Vagina (tissue), 2 donors: ENCODE measurements around the gene ETS1.

Experiments
- POLR2A ChIP-seq, 2 donors: fragments of 450-650 bp; IDR thresholded peaks; one replicate each; pipeline ENCODE4 v1.6.1; 2017; ENCODE audit warnings: antibody characterized with exemption in 2 of 2, mild to moderate bottlenecking in 2 of 2, moderate library complexity in 2 of 2
- POLR2AphosphoS5 ChIP-seq, 2 donors: sonication (generic); formaldehyde crosslinking; IDR thresholded peaks; one replicate each; pipeline ENCODE4 v1.9.0; 2017; ENCODE audit warnings: antibody characterized with exemption in 2 of 2, mild to moderate bottlenecking in 2 of 2, low read depth in 1 of 2; ENCODE audit not compliant: insufficient read depth in 1 of 2
- TF ChIP-seq, protein P1 (sequence below), 3 experiments: fragments of 450-650 bp in 2 of 3; fragments of 200-600 bp in 1 of 3; sonication (generic) in 1 of 3; IDR thresholded peaks; one replicate each; pipeline ENCODE4 v1.5.1; 2017 to 2019; ENCODE audit warnings: antibody characterized with exemption in 3 of 3, mild to moderate bottlenecking in 2 of 3, moderate library complexity in 2 of 3

DNA sequence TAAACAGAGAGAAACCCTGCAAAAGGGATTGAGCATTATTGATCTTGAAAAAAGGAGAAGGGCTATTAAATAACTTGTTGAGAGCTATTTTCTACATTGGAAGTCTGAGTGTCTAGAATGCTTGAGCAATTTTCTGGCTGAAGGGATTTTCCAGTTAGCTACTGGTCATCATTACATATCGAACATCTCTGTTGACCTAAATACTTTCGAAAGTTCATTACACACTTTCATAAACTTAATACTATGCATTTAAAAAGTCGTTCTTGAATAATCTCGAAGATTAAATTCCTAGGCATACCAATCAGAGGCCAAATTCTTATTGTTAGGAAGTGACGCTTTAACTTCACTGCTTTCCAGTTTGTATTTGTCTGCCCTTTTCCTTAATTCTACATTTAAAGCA lies 13.7 kb downstream of the ETS1 start:
- TF ChIP-seq, protein P1, sequence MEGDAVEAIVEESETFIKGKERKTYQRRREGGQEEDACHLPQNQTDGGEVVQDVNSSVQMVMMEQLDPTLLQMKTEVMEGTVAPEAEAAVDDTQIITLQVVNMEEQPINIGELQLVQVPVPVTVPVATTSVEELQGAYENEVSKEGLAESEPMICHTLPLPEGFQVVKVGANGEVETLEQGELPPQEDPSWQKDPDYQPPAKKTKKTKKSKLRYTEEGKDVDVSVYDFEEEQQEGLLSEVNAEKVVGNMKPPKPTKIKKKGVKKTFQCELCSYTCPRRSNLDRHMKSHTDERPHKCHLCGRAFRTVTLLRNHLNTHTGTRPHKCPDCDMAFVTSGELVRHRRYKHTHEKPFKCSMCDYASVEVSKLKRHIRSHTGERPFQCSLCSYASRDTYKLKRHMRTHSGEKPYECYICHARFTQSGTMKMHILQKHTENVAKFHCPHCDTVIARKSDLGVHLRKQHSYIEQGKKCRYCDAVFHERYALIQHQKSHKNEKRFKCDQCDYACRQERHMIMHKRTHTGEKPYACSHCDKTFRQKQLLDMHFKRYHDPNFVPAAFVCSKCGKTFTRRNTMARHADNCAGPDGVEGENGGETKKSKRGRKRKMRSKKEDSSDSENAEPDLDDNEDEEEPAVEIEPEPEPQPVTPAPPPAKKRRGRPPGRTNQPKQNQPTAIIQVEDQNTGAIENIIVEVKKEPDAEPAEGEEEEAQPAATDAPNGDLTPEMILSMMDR (IDR thresholded peaks at IDR 0.05): no peak
- TF ChIP-seq POLR2A (IDR thresholded peaks at IDR 0.05) (no peak), POLR2AphosphoS5 (IDR thresholded peaks at IDR 0.05; ENCODE audit: insufficient read depth in 1 of 2, low read depth in 1 of 2) (no peak)
